Islet precursor cell (in vitro differentiated cells): ENCODE data around the gene SHB.

ENCODE experiments used
- DNase-seq: peaks from one replicate; pipeline ENCODE4 v3.0.0-alpha.2; 2018

SHB gene

GRCh38 chr9:38068701-38069628 lies at the start of gene SHB:
Gene SHB (minus strand): TSS chr9:38069227. CDS start chr9:38068645, 582 bp downstream.
- DNase-seq: peak; percentile 96

DNA sequence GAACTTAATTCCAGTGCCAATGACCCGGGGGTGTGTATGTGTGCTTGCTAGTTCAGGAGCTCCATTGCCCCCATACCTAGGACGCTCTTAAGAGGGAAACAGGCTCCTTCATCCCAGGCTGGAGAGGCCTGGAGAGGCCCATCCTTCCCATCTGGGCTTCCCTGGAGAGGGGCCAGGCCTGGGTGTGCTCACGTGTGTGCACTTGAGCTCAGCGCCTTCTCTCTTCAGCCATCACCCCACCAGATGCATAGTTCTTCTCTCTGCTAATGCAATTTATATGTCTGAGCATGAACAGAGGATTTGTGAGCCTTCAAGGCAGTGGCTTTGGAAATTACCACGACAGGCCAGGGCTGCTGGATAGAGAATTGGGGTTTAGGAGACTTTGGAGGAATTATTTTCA lies 48.6 kb upstream of the SHB start:
- no peak for DNase-seq

GRCh38 chr9:38114905-38115304 lies 45.9 kb upstream of the SHB start:
- DNase-seq: peak; percentile 63

- DNase-seq: no peak
These were observed 43.4 kb upstream of the SHB start for GRCh38 chr9:38112456-38112855.

DNA sequence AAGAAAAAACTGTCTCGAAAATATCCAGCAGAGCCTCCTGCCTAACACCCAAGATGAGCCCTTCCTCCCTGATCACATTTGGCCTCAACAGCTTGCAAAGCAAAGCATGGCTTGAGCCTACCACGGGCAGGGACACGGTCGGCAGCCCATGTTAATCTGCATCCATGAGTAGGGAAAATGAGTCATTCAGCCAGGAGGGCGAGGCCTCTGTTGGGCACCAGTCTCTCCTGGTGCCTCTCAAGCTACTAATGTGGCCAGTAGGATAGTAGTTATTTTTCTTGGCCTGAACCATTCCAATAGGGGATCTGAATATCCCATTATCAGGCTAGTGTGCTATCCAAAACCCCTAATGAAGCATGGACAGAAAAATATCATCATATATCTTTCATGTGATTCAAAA lies 43.0 kb upstream of the SHB start:
- no peak for DNase-seq

DNA sequence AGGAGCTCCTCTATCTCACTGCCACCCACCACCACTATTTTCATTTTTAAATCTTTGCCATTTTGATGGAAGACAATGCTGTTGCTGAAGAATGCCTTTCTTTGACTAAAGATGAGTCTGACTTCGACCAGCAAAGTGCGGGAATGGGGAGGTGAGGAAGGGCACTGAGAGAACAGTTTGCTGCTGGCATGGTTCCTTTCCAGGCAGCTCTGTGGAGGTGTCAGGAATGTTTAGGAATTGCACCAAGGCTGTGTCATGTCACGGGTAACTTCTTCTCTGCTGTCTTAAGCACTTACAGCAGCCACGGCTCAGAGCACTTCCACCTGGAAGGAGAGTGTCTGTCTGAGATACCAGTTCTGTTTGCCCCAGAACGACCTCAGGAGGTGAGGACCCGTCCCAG lies 41.4 kb upstream of the SHB start:
- peak; percentile 63 for DNase-seq

GRCh38 chr9:38109601-38110000 lies 40.6 kb upstream of the SHB start:
- no peak for DNase-seq

GRCh38 chr9:38108326-38108725 lies 39.3 kb upstream of the SHB start:
- DNase-seq: no peak

- no peak for DNase-seq
These were observed 38.8 kb upstream of the SHB start for GRCh38 chr9:38107811-38108304.

- DNase-seq: no peak
These were observed 38.4 kb upstream of the SHB start for GRCh38 chr9:38107405-38107804.

- DNase-seq: no peak
These were observed 37.5 kb upstream of the SHB start for GRCh38 chr9:38106488-38106887.

DNA sequence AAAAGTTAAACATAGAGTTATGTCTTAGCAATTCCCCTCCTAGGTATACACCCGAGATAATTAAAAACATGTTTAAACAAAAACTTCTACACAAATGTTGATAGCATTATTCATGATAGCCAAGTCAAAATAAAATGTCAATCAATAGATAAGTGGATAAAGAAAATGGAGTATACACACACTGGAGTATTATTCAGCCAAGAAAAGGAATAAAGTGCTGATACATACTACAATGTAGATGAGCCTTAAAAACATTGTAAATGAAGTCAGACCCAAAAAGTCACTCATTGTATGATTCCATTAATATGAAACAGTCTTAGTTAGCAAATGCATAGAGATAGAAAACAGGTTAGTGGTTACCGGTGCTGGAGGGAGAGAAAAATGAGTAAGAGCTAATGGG lies 34.3 kb upstream of the SHB start:
- DNase-seq: no peak

- no peak for DNase-seq
These were observed 32.4 kb upstream of the SHB start for GRCh38 chr9:38101423-38101822.

GRCh38 chr9:38096238-38096805 lies 27.3 kb upstream of the SHB start:
- no peak for DNase-seq

GRCh38 chr9:38094165-38094564 lies 25.1 kb upstream of the SHB start:
- DNase-seq: no peak

- no peak for DNase-seq
These were observed 23.6 kb upstream of the SHB start for GRCh38 chr9:38092656-38093055.

DNA sequence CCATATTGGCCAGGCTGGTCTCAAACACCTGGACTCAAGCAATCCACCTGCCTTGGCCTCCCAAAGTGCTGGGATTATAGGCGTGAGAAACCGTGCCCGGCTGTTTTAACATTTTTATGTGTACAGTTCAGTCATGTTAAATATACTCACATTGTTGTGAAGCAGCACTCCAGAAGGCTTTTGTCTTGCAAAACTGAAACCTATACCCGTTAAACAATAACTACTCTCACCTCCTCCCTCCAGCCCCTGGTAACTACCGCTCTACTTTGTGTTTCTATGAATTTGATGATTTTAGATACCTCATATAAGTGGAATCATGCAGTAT lies 23.1 kb upstream of the SHB start:
- no peak for DNase-seq

DNA sequence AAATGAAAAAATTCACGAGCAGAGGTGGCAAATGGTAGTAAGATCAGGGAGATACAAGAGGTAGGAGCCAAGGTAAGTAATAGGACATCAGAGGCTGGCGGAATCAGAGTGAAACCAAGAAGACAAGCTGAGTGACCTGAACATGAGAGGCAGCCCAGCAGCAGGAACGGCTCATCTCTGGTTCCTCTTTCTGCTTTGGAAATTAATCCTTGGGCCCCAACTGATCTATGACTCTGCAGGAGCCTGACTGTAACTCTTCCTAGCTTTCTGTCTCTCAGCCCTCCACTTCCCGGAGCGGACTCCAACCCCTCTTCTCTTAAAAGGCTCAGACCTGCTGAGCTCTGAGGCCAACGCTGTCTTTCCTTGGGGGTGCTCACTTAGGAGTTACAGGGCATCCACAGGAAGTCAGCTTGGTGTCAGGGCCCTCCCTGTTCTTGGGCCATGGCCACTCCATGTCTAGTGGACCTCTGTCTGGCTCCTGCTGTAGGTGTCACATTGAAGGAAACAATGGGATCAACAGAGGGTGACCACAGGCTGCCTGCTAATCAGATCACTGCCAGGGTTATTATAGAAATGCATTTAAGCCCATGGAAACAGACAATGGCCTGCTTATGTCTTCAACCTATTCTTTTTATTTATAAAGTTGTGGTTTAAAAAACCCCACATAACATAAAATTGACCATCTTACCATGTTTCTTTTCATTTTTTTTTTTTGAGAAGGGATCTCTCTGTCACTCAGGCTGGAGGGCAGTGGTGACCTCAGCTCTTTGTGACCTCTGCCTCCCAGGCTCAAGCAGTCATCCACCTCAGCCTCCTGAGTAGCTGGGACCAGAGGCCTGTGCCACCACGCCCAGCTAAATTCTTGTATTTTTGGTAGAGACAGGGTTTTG lies 22.5 kb upstream of the SHB start:
- DNase-seq: no peak

- DNase-seq: no peak
These were observed 21.1 kb upstream of the SHB start for GRCh38 chr9:38090170-38090569.

- no peak for DNase-seq
These were observed 20.5 kb upstream of the SHB start for GRCh38 chr9:38089387-38090165.

DNA sequence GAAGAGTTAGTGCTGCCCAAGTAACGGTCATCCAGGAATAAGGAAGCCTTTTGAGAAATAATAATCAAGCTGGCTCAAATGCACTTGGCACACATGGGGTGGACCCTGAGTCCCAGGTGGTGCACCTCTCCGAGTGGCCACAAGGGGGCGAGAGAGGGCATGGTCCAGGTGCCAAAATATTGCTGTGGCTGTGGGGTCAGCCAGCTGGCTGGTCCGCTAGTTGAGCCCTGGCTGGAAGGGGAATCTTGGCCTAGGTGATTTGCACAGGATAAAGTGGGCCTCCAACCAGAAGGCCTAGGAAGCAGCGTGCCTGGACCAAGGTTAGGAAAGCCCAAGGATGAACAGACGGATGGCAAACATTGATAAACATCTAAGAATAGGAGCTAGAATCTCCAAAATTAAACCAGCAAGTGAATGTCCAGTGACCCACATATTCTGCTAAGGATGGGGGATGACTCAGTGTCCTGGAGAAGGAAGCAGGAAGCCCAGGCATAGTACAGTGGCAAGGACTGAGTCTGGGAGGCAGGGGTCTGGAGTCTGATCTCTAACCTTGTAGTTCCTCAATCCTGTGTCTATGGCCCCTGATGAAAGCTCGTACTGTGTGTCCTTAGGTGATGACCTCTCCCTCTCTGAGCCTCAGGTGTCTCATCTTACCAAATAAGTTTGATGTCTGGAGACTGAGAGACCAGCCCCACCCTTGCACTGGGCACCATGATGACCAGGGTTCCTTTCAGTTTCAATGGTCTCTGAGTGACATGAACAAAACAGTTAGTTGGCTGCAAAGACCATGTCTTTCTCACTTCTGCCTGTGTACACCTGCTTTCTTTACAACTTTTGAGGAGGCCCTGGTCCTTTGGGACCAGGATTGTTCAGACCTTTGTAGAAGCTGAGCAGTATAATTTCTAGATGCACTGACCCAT lies 19.2 kb upstream of the SHB start:
- peak; percentile 87 for DNase-seq

DNA sequence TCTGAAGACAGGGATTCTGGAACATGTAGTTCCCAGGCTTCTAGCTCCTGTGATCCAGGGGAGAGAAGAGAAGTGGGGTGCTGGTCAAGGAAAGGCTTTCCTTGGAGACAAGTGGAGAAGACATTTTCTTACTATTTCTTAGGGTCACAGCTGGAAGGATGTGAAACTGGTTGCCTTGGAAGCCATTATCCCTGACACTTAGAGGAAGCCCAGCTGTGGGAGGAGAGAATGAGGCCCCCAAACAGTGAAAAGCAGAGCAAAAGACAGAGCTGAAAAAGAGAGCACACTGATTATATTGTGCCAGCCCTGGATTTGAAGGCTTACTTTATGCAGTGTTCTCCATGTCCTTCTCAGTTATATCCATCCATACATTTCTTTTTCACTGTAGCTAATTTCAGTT lies 17.5 kb upstream of the SHB start:
- DNase-seq: no peak
